Astrocyte of the cerebellum (primary cell): ENCODE measurements around the gene ARHGAP15.

Source experiments
- DNase-seq: peaks from one replicate; pipeline ENCODE4 v3.0.0-alpha.2; 2011; ENCODE audit warnings: low read depth
- H3K4me3 ChIP-seq: 2 replicates; pipeline ENCODE4 v1.5.1; 2011; ENCODE audit warnings: mild to moderate bottlenecking, low read depth, low read length, moderate library complexity
- CTCF ChIP-seq: IDR thresholded peaks from 2 replicates; pipeline ENCODE4 v1.5.1; 2012; ENCODE audit warnings: low read length, low read depth, moderate library complexity, mild to moderate bottlenecking; ENCODE audit errors: missing control alignments
- in situ Hi-C: cut with HindIII; loops from 2 replicates; pipeline ENCODE4 v1.10.0; 2017; ENCODE audit warnings: low sequenced_read_pairs

Gene ARHGAP15

GRCh38 chr2:143333168-143333791, 204.1 kb downstream of the ARHGAP15 start:
- DNase-seq = no peak
- no peak overlapping the region for H3K4me3 ChIP-seq
- in situ Hi-C loops = no loop called here
- TF ChIP-seq CTCF = no peak

GRCh38 chr2:143333847-143334246, 204.6 kb downstream of the ARHGAP15 start:
- no peak overlapping the region for H3K4me3 ChIP-seq
- no peak for DNase-seq
- no peak for TF ChIP-seq CTCF
- in situ Hi-C loops = no loop called here

GRCh38 chr2:143334837-143335236, 205.6 kb downstream of the ARHGAP15 start:
- in situ Hi-C loops = no loop called here
- no peak for DNase-seq
- no peak overlapping the region for H3K4me3 ChIP-seq
- no peak for TF ChIP-seq CTCF

GRCh38 chr2:143336719-143337210, 207.5 kb downstream of the ARHGAP15 start:
- no peak for TF ChIP-seq CTCF
- in situ Hi-C loops = no loop called here
- H3K4me3 ChIP-seq = no peak overlapping the region
- no peak for DNase-seq

- no peak for TF ChIP-seq CTCF
- in situ Hi-C loops = no loop called here
- H3K4me3 ChIP-seq = no peak overlapping the region
- no peak for DNase-seq
These were observed 212.3 kb downstream of the ARHGAP15 start for GRCh38 chr2:143341478-143341877.

GRCh38 chr2:143344780-143345179, 215.6 kb downstream of the ARHGAP15 start:
- in situ Hi-C loops = no loop called here
- DNase-seq = no peak
- TF ChIP-seq CTCF = no peak

More at GRCh38 chr2:143344780-143345179, 215.6 kb downstream of the ARHGAP15 start:
- H3K4me3 ChIP-seq = no peak overlapping the region
